Neural progenitor cell (in vitro differentiated cells): ENCODE data around the gene NASP.

Experiments
- EZH2 ChIP-seq: fragments of 200-600 bp; sonication (generic); IDR thresholded peaks from 2 replicates; pipeline ENCODE4 v1.6.1; 2017; ENCODE audit warnings: antibody characterized with exemption, mild to moderate bottlenecking, moderate library complexity
- TF ChIP-seq, protein P1 (sequence below): fragments of 200-600 bp; sonication (generic); IDR thresholded peaks from 2 replicates; pipeline ENCODE4 v1.5.1; 2017; ENCODE audit warnings: antibody characterized with exemption, mild to moderate bottlenecking

- no peak for TF ChIP-seq EZH2
- TF ChIP-seq, protein P1, sequence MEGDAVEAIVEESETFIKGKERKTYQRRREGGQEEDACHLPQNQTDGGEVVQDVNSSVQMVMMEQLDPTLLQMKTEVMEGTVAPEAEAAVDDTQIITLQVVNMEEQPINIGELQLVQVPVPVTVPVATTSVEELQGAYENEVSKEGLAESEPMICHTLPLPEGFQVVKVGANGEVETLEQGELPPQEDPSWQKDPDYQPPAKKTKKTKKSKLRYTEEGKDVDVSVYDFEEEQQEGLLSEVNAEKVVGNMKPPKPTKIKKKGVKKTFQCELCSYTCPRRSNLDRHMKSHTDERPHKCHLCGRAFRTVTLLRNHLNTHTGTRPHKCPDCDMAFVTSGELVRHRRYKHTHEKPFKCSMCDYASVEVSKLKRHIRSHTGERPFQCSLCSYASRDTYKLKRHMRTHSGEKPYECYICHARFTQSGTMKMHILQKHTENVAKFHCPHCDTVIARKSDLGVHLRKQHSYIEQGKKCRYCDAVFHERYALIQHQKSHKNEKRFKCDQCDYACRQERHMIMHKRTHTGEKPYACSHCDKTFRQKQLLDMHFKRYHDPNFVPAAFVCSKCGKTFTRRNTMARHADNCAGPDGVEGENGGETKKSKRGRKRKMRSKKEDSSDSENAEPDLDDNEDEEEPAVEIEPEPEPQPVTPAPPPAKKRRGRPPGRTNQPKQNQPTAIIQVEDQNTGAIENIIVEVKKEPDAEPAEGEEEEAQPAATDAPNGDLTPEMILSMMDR, result no peak
Measured at GRCh38 chr1:45617618-45618017, 33.8 kb downstream of the NASP start.
